RWPE2 (cell line): Measurements from ENCODE around the gene MYOZ3.

ENCODE experiments used
- ATAC-seq: fragments of 200-7000 bp; cut with Tn5 transposase; 3 replicates; pipeline ENCODE4 v1.9.1; 2021; ENCODE audit warnings: low read depth
- DNase-seq: peaks from one replicate; pipeline ENCODE4 v3.0.0-alpha.2; 2020; ENCODE audit warnings: low spot score
- H3K27ac ChIP-seq: fragments of 450-650 bp; 2 replicates; pipeline ENCODE4 v1.5.1; 2017; ENCODE audit warnings: mild to moderate bottlenecking; ENCODE audit not compliant: poor library complexity, severe bottlenecking
- H3K27me3 ChIP-seq: fragments of 250-450 bp; sonication (Bioruptor Pico); 2 replicates; pipeline ENCODE4 v1.5.1; 2021; ENCODE audit warnings: mild to moderate bottlenecking, moderate library complexity; ENCODE audit not compliant: insufficient read depth, poor library complexity, severe bottlenecking
- H3K36me3 ChIP-seq: fragments of 250-450 bp; sonication (Bioruptor Pico); 2 replicates; pipeline ENCODE4 v1.5.1; 2020; ENCODE audit warnings: low read depth, mild to moderate bottlenecking, moderate library complexity
- H3K4me1 ChIP-seq: fragments of 250-450 bp; sonication (Bioruptor Pico); 2 replicates; pipeline ENCODE4 v1.5.1; 2021; ENCODE audit warnings: mild to moderate bottlenecking, moderate library complexity; ENCODE audit not compliant: insufficient read depth, poor library complexity, severe bottlenecking
- H3K4me3 ChIP-seq: fragments of 250-450 bp; sonication (Bioruptor Pico); 2 replicates; pipeline ENCODE4 v1.5.1; 2021; ENCODE audit warnings: mild to moderate bottlenecking, moderate library complexity; ENCODE audit not compliant: severe bottlenecking
- H3K9me3 ChIP-seq: fragments of 250-450 bp; sonication (Bioruptor Pico); 2 replicates; pipeline ENCODE4 v1.5.1; 2021; ENCODE audit warnings: mild to moderate bottlenecking, moderate library complexity; ENCODE audit not compliant: severe bottlenecking
- CTCF ChIP-seq: fragments of 450-650 bp; IDR thresholded peaks from one replicate; pipeline ENCODE4 v1.5.1; 2017; ENCODE audit warnings: mild to moderate bottlenecking, moderate library complexity; ENCODE audit not compliant: poor library complexity, severe bottlenecking

Gene MYOZ3

DNA sequence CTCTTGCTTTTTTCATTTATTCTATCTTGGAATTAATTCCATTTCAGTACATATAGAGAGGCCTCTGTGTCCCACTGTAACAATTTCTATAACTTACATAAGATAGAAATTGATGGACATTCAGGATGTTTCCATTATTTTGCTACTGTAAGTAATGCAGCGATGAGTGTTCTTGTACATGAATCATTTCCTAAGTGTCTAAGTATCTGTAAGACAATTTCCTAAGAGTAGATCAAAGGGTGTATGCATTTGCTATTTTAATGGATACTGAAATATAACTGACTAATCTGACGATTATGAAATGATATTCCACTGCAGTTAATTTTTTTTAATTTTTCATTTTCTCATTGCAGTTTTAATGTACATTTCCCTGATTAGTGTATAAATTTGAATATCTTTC lies 62.8 kb downstream of the MYOZ3 start:
- no peak overlapping the region for H3K27ac ChIP-seq
- H3K9me3 ChIP-seq, result no peaks in the 10 kb centered on the region
- H3K36me3 ChIP-seq, result peaks cover 95% of the 10 kb centered on the region
- H3K4me3 ChIP-seq, result no peak overlapping the region
- TF ChIP-seq CTCF, result no peak
- H3K27me3 ChIP-seq, result no peaks in the 10 kb centered on the region
- H3K4me1 ChIP-seq, result peaks cover 3% of the 10 kb centered on the region
- ATAC-seq (peak; percentile 63), DNase-seq (no peak)
